HG02678 (cell line): ENCODE data around the gene RTF2.

ENCODE experiments used
- ATAC-seq: cut with Tn5 transposase; IDR thresholded peaks from one replicate; pipeline ENCODE4 v1.9.1; 2021; ENCODE audit warnings: mild to moderate bottlenecking, moderate library complexity; ENCODE audit not compliant: unreplicated experiment

Gene RTF2, protein sequence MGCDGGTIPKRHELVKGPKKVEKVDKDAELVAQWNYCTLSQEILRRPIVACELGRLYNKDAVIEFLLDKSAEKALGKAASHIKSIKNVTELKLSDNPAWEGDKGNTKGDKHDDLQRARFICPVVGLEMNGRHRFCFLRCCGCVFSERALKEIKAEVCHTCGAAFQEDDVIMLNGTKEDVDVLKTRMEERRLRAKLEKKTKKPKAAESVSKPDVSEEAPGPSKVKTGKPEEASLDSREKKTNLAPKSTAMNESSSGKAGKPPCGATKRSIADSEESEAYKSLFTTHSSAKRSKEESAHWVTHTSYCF

DNA sequence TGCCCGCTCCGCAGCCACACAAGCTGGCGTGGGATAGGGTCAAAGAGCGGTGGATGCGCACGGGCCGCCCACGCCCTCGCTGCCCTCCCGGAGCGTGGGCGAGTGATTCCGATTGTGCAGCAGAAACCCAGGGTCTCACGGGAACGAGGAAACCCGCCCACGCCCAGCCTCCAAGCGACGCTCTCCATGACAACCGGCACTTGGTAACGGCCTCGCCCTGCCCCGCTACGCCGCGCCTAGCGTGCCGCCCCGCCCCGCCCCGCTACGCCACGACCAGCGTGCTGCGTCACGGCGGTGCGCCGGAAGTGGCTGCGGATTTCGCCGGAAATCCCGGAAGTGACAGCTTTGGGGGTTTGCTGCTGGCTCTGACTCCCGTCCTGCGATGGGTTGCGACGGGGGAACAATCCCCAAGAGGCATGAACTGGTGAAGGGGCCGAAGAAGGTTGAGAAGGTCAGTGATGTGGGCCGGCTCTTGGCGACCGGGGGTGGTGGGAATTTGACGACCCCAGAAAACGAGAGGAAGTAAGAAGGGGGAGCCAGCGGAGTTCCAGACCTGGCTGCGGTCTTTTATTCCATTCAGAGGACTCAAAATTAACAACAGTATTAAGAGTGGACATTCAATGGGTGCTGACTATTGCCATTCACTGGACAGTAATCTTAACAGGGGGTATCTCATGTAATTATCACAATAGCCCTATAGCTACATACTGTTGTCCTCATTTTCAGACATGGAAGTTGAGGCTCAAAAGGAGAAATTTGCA, at the start of gene RTF2:
Gene RTF2 (plus strand): TSS at position 312 of the 761 bp plus-strand sequence. CDS start 71 bp downstream, at position 383.
- ATAC-seq: peak; percentile 97

DNA sequence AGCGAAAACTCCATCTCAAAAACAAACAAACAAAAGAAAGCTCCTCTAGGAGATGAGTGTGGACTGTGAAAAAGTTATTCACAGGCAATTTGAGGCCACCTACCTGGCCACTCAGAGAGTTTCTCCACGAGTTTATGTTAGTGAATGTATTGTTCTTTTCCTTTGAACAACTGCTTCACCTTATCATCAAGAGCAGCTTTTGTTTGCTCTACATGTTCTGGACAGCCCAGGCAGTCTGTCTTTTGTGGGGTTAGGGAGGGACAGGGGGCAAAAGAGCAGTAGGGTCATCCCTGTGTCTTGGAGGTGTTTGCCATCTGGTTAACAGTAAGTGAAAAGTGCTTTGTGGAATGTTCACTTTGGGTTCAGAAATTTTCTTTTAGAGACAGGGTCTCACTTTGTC, 48.4 kb upstream of the RTF2 start:
- no peak for ATAC-seq

- ATAC-seq: no peak
These were observed 47.3 kb upstream of the RTF2 start for GRCh38 chr20:56420940-56421688.

DNA sequence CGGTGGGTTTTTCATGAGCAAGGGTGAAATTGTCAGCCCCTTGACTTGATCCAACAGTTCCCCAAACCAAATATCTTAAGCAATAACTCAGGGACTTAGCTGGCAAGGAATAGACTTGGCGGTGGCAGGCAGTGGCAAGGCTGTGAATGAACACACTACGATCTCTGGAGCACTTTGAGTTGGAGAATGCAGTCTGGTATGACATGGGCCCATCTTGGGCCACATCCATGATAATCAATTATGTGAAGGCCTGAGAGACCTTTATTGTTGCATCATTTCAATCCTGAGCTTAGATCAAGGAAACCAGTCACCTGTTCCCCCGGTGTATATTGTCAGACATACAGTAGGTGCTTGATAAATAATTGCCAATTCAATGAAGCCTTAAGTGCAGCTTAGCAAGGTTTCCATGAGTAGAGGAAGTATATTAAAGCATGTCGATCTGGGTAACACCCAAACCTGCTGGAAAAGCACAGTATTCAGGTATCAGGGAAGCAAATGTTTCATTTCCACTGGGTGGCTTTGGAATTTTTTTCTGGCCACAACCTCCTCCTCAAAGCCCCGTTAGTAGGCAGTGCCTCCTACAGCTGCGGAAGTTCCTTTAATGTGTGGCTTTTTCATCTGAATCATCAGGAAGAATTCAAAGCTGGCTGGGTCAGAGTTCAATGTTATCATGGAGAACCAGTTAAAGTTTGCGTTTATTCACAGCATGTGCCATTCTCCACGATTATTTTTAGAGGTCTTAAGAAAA, 46.2 kb upstream of the RTF2 start:
- no peak for ATAC-seq

GRCh38 chr20:56422824-56423189, 45.6 kb upstream of the RTF2 start:
- no peak for ATAC-seq

DNA sequence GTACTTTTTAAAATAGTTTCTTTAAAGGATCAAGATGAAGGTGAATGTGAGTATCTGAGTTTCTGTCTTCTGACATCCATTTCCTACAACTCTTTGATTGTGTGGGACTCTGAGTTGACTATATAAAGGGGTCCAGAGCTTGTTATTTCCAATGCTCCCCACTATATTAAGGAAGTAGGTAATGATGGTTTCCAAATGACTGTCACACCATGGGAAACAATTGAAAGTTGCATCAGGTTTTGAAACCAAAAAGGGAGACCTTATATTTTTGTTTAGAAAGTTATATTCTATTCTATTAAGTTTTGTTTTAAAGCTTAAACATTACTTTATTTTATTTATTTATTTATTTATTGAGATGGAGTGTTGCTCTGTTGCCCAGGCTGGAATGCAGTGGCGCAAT, 45.2 kb upstream of the RTF2 start:
- ATAC-seq: no peak

DNA sequence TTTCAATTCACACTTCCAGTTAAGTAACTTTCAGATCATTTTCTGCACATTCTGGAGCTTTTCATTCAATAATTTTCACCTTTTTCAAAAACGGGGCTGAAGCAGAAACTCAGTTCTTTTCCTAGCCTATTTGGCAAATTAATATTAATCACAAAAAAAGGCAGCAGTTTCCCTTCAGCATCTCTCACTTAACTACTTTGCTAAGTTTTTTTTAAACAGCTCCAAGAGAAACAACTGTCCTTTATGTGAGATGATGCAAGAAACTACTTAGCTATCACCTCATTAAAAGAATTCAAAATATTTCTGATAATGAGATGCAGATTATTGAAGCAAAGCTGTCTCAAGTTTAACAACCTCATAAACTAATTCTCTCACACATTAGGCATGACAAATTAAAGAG, 44.5 kb upstream of the RTF2 start:
- ATAC-seq: no peak

DNA sequence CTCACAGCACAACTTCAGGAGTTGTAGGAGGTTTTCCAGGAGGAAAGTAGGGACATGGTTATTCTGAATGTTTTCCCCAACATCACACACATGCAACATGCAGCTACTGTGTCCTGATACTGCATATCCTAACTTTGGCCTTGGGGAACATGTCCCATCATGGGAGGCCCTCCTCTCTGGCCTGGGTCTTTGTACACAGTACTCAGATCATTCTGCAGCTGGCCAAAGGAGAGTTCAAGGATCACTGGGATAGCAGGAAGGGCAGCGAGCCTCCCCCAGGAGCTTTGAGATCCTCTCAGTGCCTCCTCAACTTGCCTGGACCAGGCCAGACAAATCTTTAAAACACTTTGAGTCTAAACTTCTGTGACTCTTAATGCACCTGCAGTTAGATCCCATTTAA, 43.5 kb upstream of the RTF2 start:
- ATAC-seq: no peak

DNA sequence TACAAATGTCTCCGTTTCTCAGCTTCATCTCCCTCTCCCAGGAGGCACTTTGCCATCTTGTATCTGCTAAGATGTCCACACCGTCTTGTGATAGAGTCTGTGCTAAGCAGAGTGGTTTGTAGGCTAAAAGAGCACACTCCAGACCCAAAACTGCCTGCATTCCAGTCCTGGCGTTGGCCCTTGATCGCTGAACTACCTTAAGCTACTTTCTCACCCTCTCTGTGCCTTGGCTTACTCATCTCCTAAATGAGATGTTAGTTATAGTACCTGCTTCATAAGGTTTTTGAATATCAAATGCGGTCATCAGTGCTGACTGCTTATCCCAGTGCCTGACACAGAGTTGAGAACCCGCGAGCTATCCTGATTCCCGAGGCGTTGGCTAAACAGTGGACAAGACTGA, 42.4 kb upstream of the RTF2 start:
- no peak for ATAC-seq

DNA sequence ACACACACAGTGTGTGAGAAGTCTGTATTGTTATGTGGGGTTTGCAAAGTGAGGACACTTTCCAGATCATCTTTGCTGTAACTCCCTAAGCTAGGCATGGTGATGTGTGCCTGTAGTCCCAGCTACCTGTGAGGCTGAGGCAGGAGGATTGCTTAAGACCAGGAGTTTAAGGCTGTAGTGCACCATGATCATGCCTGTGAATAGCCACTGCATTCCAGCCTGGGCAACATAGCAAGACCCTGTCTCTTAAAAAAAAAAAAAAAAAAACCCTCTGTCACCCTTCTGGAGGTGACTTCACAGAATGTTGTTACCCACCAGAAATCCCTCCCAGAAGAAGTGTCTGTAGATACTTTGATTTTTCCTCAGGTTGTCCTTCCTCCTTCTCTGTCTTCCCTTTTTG, 41.5 kb upstream of the RTF2 start:
- no peak for ATAC-seq

GRCh38 chr20:56427797-56428196, 40.6 kb upstream of the RTF2 start:
- ATAC-seq: no peak

GRCh38 chr20:56428410-56428809, 40.0 kb upstream of the RTF2 start:
- no peak for ATAC-seq

DNA sequence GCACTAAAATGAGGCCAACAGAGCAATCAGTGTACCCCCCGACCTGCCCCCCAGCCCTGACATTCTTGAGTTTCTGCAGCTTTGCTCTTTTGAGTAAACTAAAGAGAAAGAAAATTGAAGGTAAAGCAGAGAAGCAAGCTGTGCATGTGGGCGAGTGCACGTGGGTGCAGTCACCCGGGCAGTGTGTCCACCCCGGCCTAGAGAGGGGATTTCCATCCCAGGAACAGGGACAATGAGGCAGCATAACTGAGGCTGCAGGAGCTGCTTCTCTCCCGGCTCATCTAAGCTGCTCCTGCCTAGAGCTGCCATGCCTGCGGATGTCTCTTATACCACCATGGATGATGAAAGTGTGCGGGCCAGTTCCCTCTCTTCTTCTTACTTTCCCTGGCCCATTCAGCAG, 39.5 kb upstream of the RTF2 start:
- ATAC-seq: no peak

GRCh38 chr20:56429502-56429901, 38.9 kb upstream of the RTF2 start:
- no peak for ATAC-seq

GRCh38 chr20:56429941-56430340, 38.5 kb upstream of the RTF2 start:
- ATAC-seq: no peak

GRCh38 chr20:56430461-56430860, 38.0 kb upstream of the RTF2 start:
- ATAC-seq: no peak

DNA sequence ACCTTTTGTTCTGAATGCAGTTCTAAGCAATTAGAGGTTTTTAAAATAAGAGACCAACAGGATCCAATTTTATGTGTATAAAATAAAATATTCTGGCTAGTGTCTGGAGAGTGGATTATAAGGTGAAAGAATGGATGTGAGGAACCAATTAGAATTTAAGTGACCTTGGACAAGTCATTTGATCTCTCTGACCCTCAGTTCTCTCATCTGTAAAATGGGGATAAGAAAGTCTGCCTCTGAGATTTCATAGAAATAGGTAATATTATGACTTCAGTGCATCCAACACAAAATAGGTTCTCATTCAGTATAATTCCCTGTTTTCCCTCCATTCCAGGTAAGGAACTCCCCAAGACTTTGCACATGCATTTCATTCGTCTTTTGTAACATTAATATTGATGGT, 37.5 kb upstream of the RTF2 start:
- ATAC-seq: no peak

DNA sequence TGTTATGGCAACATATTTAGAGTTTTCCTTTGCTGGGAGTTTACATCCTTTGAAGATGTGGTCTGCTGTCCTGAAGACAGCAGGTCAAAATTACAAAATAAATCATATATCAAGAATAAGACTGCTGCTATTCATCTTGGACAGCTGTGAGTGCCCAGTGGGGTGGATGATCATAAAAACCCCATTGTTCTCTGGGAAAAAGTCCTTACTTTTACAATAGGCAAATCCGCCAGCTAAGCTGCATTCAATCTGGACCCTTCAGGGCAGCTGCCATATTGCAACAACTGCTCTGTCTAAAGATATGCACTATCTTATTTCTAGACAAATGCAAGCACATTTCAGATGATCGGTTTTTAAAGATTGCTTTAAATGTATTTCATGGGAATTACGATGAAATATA, 37.0 kb upstream of the RTF2 start:
- no peak for ATAC-seq

DNA sequence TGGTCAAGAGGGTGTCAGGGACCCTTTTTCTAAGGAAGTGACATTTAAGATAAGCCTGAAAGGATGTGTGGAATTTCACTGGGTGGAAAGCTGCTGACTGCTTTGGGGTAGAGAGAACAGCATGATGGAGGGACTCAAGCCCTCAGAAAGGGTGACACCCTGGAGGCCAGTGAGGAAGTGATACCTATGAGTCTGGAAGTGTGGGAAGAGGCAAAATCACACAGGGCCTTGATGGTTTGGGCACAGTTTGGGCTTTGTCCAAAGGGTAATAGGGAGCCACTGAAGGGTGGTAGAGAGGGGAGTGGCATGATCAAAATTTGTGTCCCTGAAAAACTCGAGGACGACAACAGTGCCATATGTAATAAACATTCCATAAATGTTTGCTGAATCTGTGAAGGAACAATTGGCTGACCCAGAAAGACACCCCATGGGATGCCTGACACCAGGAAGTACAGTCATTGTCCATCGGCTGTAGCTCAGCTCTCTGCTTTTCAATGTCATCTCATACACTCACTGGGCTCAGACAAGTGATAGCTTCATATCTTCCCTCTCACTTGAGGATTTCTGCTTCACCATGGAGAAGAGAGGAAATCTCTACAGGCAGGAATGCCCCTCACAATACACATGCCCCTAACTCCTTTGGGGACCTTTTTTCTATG, 35.1 kb upstream of the RTF2 start:
- ATAC-seq: no peak

DNA sequence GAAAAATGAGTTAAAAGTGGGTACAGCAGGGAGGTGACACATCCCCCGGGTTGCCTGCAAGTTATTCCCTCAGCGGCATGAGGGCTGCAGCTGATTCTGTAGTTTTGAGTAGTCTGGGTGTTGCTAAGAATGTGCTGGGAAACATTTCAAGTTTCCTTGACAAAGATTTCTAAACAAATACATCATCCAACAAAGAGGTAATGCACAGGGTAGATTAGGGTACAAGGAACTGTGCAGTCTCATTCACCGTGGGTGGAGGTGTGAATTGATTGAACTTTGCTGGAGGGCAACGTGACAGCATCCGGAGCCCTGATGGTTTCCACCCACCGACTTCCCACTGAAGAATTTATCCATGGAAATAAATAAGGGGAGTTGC, 34.6 kb upstream of the RTF2 start:
- no peak for ATAC-seq
